H1 (cell line): ENCODE measurements around the gene ANXA4. TPM values are rescaled to one million over a fixed set of nuclear protein-coding genes. Genes with fewer than 3 reads are reported as not detected.

Experiments used
- CTCF ChIP-seq, 3 experiments: IDR thresholded peaks; 1 replicate in 2 of 3; 2 replicates in 1 of 3; pipeline versions ENCODE4 v1.5.1 to v1.6.1; 2011; ENCODE audit warnings: low read length in 3 of 3, mild to moderate bottlenecking in 3 of 3, inconsistent platforms in 2 of 3, low read depth in 1 of 3, moderate library complexity in 1 of 3; ENCODE audit not compliant: insufficient read depth in 1 of 3; ENCODE audit errors: control extremely low read depth in 1 of 3
- KDM1A ChIP-seq: fragments of 200-600, 300-600 bp; sonication (generic); IDR thresholded peaks from 2 replicates; pipeline ENCODE4 v1.7.1; 2016; ENCODE audit warnings: mild to moderate bottlenecking, low read length, borderline replicate concordance
- KDM4A ChIP-seq: IDR thresholded peaks from one replicate; pipeline ENCODE4 v1.7.1; 2012; ENCODE audit warnings: low read depth, mild to moderate bottlenecking, moderate library complexity, low read length, inconsistent platforms; ENCODE audit not compliant: severe bottlenecking
- NANOG ChIP-seq: IDR thresholded peaks from 2 replicates; pipeline ENCODE4 v1.6.1; 2011; ENCODE audit warnings: low read length, low read depth, mild to moderate bottlenecking, inconsistent platforms; ENCODE audit not compliant: insufficient read depth, poor library complexity, severe bottlenecking
- RNF2 ChIP-seq: fragments of 200-900, 300-1000 bp; sonication (generic); IDR thresholded peaks from 2 replicates; pipeline ENCODE4 v1.7.1; 2016; ENCODE audit warnings: borderline replicate concordance, low read depth, mild to moderate bottlenecking, antibody characterized with exemption, low read length; ENCODE audit not compliant: poor library complexity, severe bottlenecking; ENCODE audit errors: missing control alignments
- RXRA ChIP-seq: IDR thresholded peaks from 2 replicates; pipeline ENCODE4 v1.6.1; 2011; ENCODE audit warnings: low read depth, mild to moderate bottlenecking, low read length, moderate library complexity; ENCODE audit not compliant: insufficient read depth
- SUZ12 ChIP-seq: fragments of 200-600 bp; sonication (generic); IDR thresholded peaks from 2 replicates; pipeline ENCODE4 v1.6.1; 2012; ENCODE audit warnings: mild to moderate bottlenecking, inconsistent platforms, low read length, moderate library complexity, mixed read lengths
- TAF1 ChIP-seq: IDR thresholded peaks from 2 replicates; pipeline ENCODE4 v1.6.1; 2011; ENCODE audit warnings: mild to moderate bottlenecking, low read depth, low read length
- polyA plus RNA-seq, 7 experiments: library from polyadenylated mRNA; depleted of rRNA in 3 of 7; stranded (reverse) in 5 of 7; unstranded in 2 of 7; fragments of >200 nt in 5 of 7; fragments of 200-250 nt in 2 of 7; gene quantifications; 1 replicate in 5 of 7; 2 replicates in 1 of 7; 4 replicates in 1 of 7; pipeline versions ENCODE4 v1.2.1 to v1.2.3, GENCODE V29; 2011 to 2013; ENCODE audit warnings: missing spikeins in 2 of 7, mixed read lengths in 2 of 7
- total RNA-seq: library from RNA; stranded (reverse); fragmentation: NEBNext Ultra II Directional; extraction: Animal tissue kit (Norgen Biotek cat#: 25700); gene quantifications from 2 replicates; pipeline ENCODE4 v1.2.1, GENCODE V29; 2021
- TF ChIP-seq, protein P1 (sequence below): IDR thresholded peaks from 2 replicates; pipeline ENCODE4 v1.6.1; 2012; ENCODE audit warnings: inconsistent platforms

Gene ANXA4
- total and polyA plus RNA-seq, 2 of the 8 experiments (the other 6 are each of a cell fraction or from before 2014, with no cell fraction given): 9.4 to 17.6 TPM

DNA sequence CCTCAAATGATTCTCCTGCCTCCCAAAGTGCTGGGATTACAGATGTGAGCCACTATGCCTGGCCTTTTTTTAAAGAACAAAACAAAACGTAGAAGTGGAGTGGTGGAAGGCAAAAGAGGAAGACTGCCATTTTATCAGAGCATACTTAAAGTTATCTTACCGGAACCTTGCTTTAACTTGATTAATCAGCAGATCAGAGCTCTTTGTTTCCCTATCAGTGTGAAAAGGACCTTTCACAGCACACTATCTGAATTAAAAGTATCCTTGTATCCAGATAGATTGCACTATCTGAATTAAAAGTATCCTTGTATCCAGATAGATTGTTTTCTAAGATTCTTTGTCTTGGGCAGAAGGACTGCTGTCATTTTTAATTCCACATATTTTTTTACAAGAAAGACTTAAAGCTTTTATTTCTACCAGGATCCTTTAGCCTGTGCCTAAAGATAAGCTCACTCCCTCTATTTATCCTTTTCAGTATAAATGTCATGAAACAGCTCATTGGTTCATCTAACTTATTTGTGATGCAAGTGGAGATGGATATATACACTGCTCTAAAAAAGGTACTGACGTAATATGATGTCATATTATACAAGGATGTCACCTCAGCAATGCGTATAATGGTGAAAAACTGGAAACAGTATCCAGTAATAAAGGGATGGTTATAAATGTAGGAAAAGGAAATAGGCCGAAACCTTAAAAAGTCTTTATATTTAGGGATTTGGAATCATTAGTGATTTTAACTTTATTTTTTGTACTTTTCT lies 105.3 kb downstream of the ANXA4 start (continued):
- TF ChIP-seq SUZ12 (no peak), KDM1A (no peak), NANOG (no peak), KDM4A (no peak), TAF1 (no peak), CTCF (IDR thresholded peaks at IDR 0.05; ENCODE audit: control extremely low read depth in 1 of 3, insufficient read depth in 1 of 3, low read depth in 1 of 3, low read length in 3 of 3) (no peak), RNF2 (no peak), RXRA (no peak)
- TF ChIP-seq, protein P1, sequence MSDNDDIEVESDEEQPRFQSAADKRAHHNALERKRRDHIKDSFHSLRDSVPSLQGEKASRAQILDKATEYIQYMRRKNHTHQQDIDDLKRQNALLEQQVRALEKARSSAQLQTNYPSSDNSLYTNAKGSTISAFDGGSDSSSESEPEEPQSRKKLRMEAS: no peak
- TF ChIP-seq, all 59 proteins: peak for 0
